CD14-positive monocyte (primary cell): ENCODE results near the gene PPFIA4. TPM values are rescaled to one million over a fixed set of nuclear protein-coding genes. Genes with fewer than 3 reads are reported as not detected.

Experiments
- DNase-seq, 3 donors: peaks; one replicate each; pipeline ENCODE4 v3.0.0-alpha.2; 2011 to 2022
- H2AFZ ChIP-seq: 2 replicates; pipeline ENCODE4 v1.6.0; 2012; ENCODE audit warnings: mild to moderate bottlenecking, low read depth, low read length, inconsistent platforms; ENCODE audit not compliant: insufficient read depth, poor library complexity, severe bottlenecking
- H3K27ac ChIP-seq, 2 donors: 1 replicate in 1 of 2; 2 replicates in 1 of 2; pipeline ENCODE4 v1.5.1; 2012 to 2013; ENCODE audit warnings: low read length in 2 of 2, control low read depth in 1 of 2, inconsistent platforms in 1 of 2, low read depth in 1 of 2, mild to moderate bottlenecking in 1 of 2
- H3K27me3 ChIP-seq, 2 donors: one replicate each; pipeline versions ENCODE4 v1.6.0 to v1.6.1; 2011 to 2013; ENCODE audit warnings: low read length in 2 of 2; ENCODE audit not compliant: control insufficient read depth in 2 of 2, insufficient read depth in 2 of 2
- H3K36me3 ChIP-seq, 2 donors: replicated peaks in 1 of 2; 1 replicate in 1 of 2; 2 replicates in 1 of 2; pipeline versions ENCODE4 v1.5.1 to v1.6.1; 2012 to 2013; ENCODE audit warnings: low read length in 2 of 2, control low read depth in 1 of 2, inconsistent platforms in 1 of 2, mild to moderate bottlenecking in 1 of 2; ENCODE audit not compliant: insufficient read depth in 2 of 2, control insufficient read depth in 1 of 2
- H3K4me1 ChIP-seq, 2 donors: 1 replicate in 1 of 2; 2 replicates in 1 of 2; pipeline versions ENCODE4 v1.5.1 to v1.6.1; 2012 to 2013; ENCODE audit warnings: low read length in 2 of 2, control low read depth in 1 of 2, inconsistent platforms in 1 of 2, mild to moderate bottlenecking in 1 of 2, moderate library complexity in 1 of 2; ENCODE audit not compliant: insufficient read depth in 2 of 2, control insufficient read depth in 1 of 2
- H3K4me2 ChIP-seq: replicated peaks from 2 replicates; pipeline ENCODE3; 2012; ENCODE audit warnings: low read length, moderate library complexity, mild to moderate bottlenecking; ENCODE audit not compliant: poor library complexity, severe bottlenecking; ENCODE audit errors: extremely low read depth
- H3K4me3 ChIP-seq, 3 experiments: fragments of 200-600 bp in 1 of 3; sonication (generic) in 1 of 3; replicated peaks in 1 of 3; 1 replicate in 2 of 3; 2 replicates in 1 of 3; pipeline ENCODE4 v1.5.1; 2011 to 2013; ENCODE audit warnings: low read length in 3 of 3, mild to moderate bottlenecking in 3 of 3, control low read depth in 2 of 3, low read depth in 2 of 3, inconsistent platforms in 1 of 3, moderate library complexity in 1 of 3
- H3K79me2 ChIP-seq: 2 replicates; pipeline ENCODE4 v1.6.0; 2012; ENCODE audit warnings: mild to moderate bottlenecking, control low read depth, inconsistent platforms, low read length, moderate library complexity; ENCODE audit not compliant: insufficient read depth
- H3K9ac ChIP-seq: 2 replicates; pipeline ENCODE4 v1.6.0; 2017; ENCODE audit warnings: low read length, mild to moderate bottlenecking; ENCODE audit not compliant: insufficient read depth, poor library complexity, severe bottlenecking
- H3K9me3 ChIP-seq, 2 donors: replicated peaks in 1 of 2; 1 replicate in 1 of 2; 2 replicates in 1 of 2; pipeline versions ENCODE4 v1.5.1 to v1.6.1; 2012 to 2013; ENCODE audit warnings: low read length in 2 of 2, control low read depth in 1 of 2; ENCODE audit not compliant: control insufficient read depth in 1 of 2, insufficient read depth in 1 of 2
- H4K20me1 ChIP-seq: 2 replicates; pipeline ENCODE4 v1.6.0; 2012; ENCODE audit warnings: mild to moderate bottlenecking, low read length, control low read depth, moderate library complexity; ENCODE audit not compliant: insufficient read depth
- H3K27ac Mint-ChIP-seq, 7 donors: one replicate each; pipeline ENCODE4 v1.8.0; 2020; ENCODE audit warnings: mild to moderate bottlenecking in 7 of 7, mixed read lengths in 7 of 7, moderate library complexity in 6 of 7, inconsistent platforms in 2 of 7
- H3K27me3 Mint-ChIP-seq, 3 donors: one replicate each; pipeline ENCODE4 v1.8.0; 2021 to 2022; ENCODE audit warnings: low read depth in 3 of 3, mild to moderate bottlenecking in 3 of 3, mixed read lengths in 3 of 3, moderate library complexity in 3 of 3, inconsistent platforms in 1 of 3
- H3K36me3 Mint-ChIP-seq, 2 donors: one replicate each; pipeline ENCODE4 v1.8.0; 2020; ENCODE audit warnings: mixed read lengths in 2 of 2, inconsistent platforms in 1 of 2, mild to moderate bottlenecking in 1 of 2
- H3K4me1 Mint-ChIP-seq: one replicate; pipeline ENCODE4 v1.8.0; 2020; ENCODE audit warnings: mild to moderate bottlenecking, mixed read lengths
- H3K4me3 Mint-ChIP-seq, 2 donors: one replicate each; pipeline ENCODE4 v1.8.0; 2020; ENCODE audit warnings: mild to moderate bottlenecking in 2 of 2, mixed read lengths in 2 of 2, moderate library complexity in 1 of 2
- H3K9me3 Mint-ChIP-seq, 7 donors: one replicate each; pipeline ENCODE4 v1.8.0; 2020 to 2022; ENCODE audit warnings: mixed read lengths in 7 of 7, mild to moderate bottlenecking in 6 of 7, moderate library complexity in 6 of 7, inconsistent platforms in 2 of 7
- CTCF ChIP-seq: fragments of 200-600 bp; IDR thresholded peaks from one replicate; pipeline ENCODE4 v1.8.0; 2022; ENCODE audit warnings: antibody characterized with exemption, mild to moderate bottlenecking
- WGBS: methylation state at CpG from one replicate; pipeline ENCODE4 v1.1.5; 2013; ENCODE audit warnings: missing lambda C conversion rate; ENCODE audit not compliant: insufficient coverage; 5-methylcytosine and 5-hydroxymethylcytosine counted together
- intact Hi-C, 2 donors: fragments of 100-400 bp; cut with micrococcal nuclease; formaldehyde crosslinking; loops; one replicate each; pipeline versions ENCODE4 v1.15.0 to v1.15.1; 2023
- polyA plus RNA-seq, 3 donors: library from polyadenylated mRNA; depleted of rRNA in 1 of 3; unstranded in 2 of 3; stranded (reverse) in 1 of 3; fragments of 300-500 nt in 2 of 3; fragments of >200 nt in 1 of 3; fragmentation: Illumina TruSeq in 2 of 3; gene quantifications; 1 replicate in 2 of 3; 2 replicates in 1 of 3; pipeline ENCODE4 v1.2.3, GENCODE V29; 2012 to 2021

PPFIA4 gene
- polyA plus RNA-seq, 3 donors: 0.52 to 1.0 (median 0.97) TPM

GRCh38 chr1:203080456-203080855, 54.2 kb downstream of the PPFIA4 start:
- Histone ChIP-seq H3K9me3 (no peaks in the 10 kb centered on the region), H3K27me3 (no peaks in the 10 kb centered on the region), H3K4me2 (no peak overlapping the region), H3K4me3 (no peak overlapping the region), H4K20me1 (no peaks in the 10 kb centered on the region), H3K27ac (no peak overlapping the region), H3K4me1 (peaks cover 23 to 37% of the 10 kb centered on the region in 2 donors), H3K36me3 (no peaks in the 10 kb centered on the region), H2AFZ (no peak overlapping the region), H3K9ac (no peak overlapping the region), H3K79me2 (peaks cover 2% of the 10 kb centered on the region)
- WGBS: 100% methylated on average over 1 of the region's 5 CpGs
- H3K36me3 Mint-ChIP-seq: peaks cover 11 to 16% of the 10 kb centered on the region in 2 donors
- peaks cover 0 to 5% (median 3%) of the 10 kb centered on the region in 3 donors for H3K27me3 Mint-ChIP-seq
- peak overlapping the region in 1 of 7 donors; percentile 24 for H3K27ac Mint-ChIP-seq
- no peak for DNase-seq
- no peak for TF ChIP-seq CTCF
- peaks cover 0 to 2% (median 0%) of the 10 kb centered on the region in 7 donors for H3K9me3 Mint-ChIP-seq
- H3K4me3 Mint-ChIP-seq: no peak overlapping the region
- intact Hi-C loops: no loop called here
- H3K4me1 Mint-ChIP-seq: peaks cover 48% of the 10 kb centered on the region

GRCh38 chr1:203081465-203082230, 55.4 kb downstream of the PPFIA4 start:
- no peaks in the 10 kb centered on the region for H4K20me1 ChIP-seq
- peaks cover 11 to 16% of the 10 kb centered on the region in 2 donors for H3K36me3 Mint-ChIP-seq
- peaks cover 41% of the 10 kb centered on the region for H3K4me1 Mint-ChIP-seq
- H3K27ac ChIP-seq: no peak overlapping the region
- H3K4me3 Mint-ChIP-seq: no peak overlapping the region
- DNase-seq: no peak
- no peaks in the 10 kb centered on the region for H3K27me3 ChIP-seq
- no peak overlapping the region for H3K4me3 ChIP-seq
- H2AFZ ChIP-seq: no peak overlapping the region
- intact Hi-C loops: no loop called here
- TF ChIP-seq CTCF: no peak
- H3K27me3 Mint-ChIP-seq: peaks cover 0 to 3% (median 2%) of the 10 kb centered on the region in 3 donors
- no peak overlapping the region for H3K27ac Mint-ChIP-seq
- peaks cover 0 to 2% (median 0%) of the 10 kb centered on the region in 7 donors for H3K9me3 Mint-ChIP-seq
- no peaks in the 10 kb centered on the region for H3K79me2 ChIP-seq
- 87% methylated on average over 7 of the region's 9 CpGs for WGBS
- no peak overlapping the region for H3K4me2 ChIP-seq
- H3K4me1 ChIP-seq: peaks cover 11 to 32% of the 10 kb centered on the region in 2 donors
- H3K9me3 ChIP-seq: no peaks in the 10 kb centered on the region
- H3K36me3 ChIP-seq: no peaks in the 10 kb centered on the region
- no peak overlapping the region for H3K9ac ChIP-seq
